GM21526 (cell line): ENCODE results near the gene COL4A2.

ENCODE experiments used
- ATAC-seq: cut with Tn5 transposase; IDR thresholded peaks from one replicate; pipeline ENCODE4 v1.9.1; 2021; ENCODE audit warnings: moderate library complexity; ENCODE audit not compliant: unreplicated experiment, low FRiP score

COL4A2 gene

GRCh38 chr13:110351636-110352420 lies 44.7 kb downstream of the COL4A2 start:
- ATAC-seq: no peak

DNA sequence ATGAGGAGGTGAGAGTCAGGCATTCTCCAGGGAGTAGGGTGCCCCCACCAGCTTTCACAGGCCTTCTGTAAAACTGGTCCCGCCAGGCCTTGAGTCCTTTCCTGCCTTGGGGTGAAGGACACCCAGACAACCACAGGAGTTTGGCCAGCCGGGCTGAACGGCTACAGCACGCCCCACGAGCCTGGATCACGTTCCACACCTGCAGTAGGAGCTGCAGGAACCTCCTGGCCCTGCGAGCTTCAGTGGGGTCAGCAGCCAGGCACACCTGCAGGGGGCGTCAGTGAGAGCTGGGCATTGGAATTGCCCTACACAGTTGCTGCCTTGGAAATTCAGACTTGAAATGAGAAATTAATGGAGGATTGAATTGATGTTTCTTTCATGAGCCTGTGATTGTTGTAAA lies 45.7 kb downstream of the COL4A2 start:
- no peak for ATAC-seq

DNA sequence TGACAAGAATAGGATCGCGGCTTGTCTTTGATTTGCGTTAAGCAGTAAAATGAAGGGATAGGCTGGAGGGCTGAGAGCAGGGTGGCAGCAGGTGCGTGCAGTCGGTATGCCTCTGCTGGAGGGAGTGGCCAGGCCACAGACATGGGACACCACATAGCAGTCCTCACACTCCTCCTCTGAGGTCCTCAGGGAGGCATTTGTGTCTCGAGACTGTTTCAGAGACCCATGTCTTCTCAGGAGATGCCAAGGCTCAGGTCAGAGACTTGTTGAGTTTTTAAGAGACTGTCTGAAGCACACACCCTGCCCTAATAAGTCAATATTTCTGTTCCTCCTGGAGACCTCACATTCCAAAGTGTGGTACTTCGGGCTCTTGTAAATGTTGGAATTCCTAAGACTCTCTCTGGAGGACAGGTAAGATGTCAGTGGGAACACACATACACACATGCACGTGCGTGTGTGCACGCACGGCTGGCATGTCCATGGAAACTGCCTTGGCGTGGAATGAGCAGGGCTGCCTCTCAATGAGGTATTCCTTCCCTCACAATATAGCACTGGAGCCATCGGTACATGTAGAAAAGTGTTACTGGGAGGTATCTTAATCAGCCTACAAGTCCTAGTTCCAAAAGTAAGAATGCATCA lies 46.4 kb downstream of the COL4A2 start:
- ATAC-seq: no peak

DNA sequence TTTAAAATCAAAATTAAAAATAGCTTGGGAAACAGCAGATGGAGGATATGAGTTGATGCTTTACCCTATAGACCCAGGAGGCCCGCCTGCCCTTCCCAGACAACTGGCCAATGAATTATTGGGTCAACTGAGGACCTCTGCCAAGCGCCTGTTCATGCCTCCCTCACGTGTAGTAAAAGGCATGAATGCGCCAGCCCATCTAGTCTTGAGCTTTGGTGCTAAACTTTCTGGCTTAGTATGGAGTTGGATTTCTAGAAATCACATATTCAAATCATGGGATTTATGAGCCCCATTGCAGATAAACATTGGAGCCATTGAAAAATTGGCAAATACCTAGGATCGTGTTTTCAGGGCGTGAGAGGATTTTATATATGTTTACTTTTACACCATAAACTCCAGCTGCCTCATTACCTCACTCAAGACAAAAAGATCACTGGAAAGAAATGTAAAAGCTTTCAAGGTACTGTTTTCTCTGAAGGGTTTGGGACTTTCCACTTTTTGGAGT lies 47.1 kb downstream of the COL4A2 start:
- ATAC-seq: no peak

GRCh38 chr13:110354715-110355473 lies 47.8 kb downstream of the COL4A2 start:
- ATAC-seq: no peak

- ATAC-seq: no peak
These were observed 49.3 kb downstream of the COL4A2 start for GRCh38 chr13:110356362-110356761.

- ATAC-seq: no peak
These were observed 51.3 kb downstream of the COL4A2 start for GRCh38 chr13:110358381-110358780.

GRCh38 chr13:110359840-110360301 lies 52.8 kb downstream of the COL4A2 start:
- no peak for ATAC-seq

- ATAC-seq: no peak
These were observed 53.5 kb downstream of the COL4A2 start for GRCh38 chr13:110360598-110360997.

- no peak for ATAC-seq
These were observed 54.4 kb downstream of the COL4A2 start for GRCh38 chr13:110361365-110361911.

DNA sequence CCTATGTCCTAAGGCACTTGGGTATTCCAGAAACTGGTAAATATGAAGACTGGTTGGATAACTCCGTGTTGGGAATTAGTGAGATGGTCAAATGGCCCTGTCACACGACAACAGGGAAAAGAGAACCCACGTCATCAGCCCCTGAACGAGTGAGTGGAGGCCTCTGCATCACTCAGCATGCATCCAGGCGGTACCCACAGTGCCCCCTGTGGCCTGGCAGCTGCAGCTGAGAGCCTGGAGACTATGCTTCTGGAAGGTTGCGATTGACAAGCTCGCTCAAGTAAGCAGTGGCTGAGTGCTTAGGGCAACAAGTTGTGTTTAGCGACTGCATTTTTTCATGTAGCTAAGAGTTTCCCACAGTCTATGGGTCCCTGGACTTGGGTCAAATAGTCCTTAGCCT lies 55.9 kb downstream of the COL4A2 start:
- ATAC-seq: no peak

- ATAC-seq: no peak
These were observed 57.0 kb downstream of the COL4A2 start for GRCh38 chr13:110364081-110364480.

DNA sequence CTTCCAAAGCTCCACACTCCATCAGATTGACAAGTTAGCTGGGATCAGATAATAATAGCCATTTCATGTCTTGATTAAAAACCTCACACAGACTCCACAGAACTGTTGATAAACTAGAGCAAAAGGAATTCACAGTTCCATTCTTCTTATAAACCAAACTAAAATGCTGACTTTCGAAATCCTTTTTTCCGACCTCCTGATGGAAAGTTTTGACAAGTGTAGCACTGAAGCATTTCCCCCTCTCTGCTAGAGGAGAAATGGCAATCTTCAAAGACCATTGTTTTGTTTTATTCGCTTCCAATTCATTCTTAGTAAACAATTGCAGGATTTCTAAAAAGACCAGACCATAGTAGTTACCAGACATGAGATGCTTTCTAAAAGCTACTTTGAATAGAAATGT lies 58.8 kb downstream of the COL4A2 start:
- ATAC-seq: no peak

DNA sequence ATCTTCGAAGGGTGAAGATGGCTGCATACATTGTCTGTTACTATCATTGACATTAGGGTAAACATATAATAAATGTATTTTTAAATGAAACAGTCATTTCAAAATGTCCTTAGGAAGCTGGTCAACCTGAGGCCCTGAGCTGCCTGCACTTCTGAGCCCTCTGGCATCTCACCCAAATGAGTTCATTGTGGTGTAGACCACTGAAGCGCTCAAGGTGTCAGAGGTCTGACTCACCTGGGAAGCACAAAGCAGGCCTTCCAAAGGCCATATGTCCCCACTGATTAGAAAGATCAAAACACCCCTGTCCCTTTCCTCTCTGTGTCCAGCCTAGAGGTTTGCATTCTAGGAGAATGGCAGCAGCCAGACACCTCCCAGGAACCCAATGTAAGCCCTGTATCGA lies 59.6 kb downstream of the COL4A2 start:
- ATAC-seq: no peak

DNA sequence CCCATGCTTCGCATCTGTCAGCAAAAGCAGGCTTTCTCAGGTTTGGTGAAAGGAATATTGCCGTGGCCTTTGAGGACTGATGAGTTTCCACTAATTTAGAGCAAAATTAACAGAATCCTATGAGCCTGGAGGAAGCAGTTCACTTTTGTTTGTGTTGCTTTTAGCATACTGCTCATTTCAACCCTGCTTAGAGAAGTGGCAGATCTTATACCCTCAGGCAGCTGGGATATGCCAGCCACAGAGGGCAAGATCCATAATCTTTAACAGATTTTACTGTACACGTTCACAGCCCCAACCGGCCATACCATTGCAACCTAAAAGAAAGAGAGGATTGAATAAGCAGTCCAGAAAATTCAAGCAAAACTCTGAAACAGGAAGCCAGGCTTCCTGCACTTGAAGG lies 60.5 kb downstream of the COL4A2 start:
- no peak for ATAC-seq

GRCh38 chr13:110368408-110368807 lies 61.3 kb downstream of the COL4A2 start:
- ATAC-seq: no peak

DNA sequence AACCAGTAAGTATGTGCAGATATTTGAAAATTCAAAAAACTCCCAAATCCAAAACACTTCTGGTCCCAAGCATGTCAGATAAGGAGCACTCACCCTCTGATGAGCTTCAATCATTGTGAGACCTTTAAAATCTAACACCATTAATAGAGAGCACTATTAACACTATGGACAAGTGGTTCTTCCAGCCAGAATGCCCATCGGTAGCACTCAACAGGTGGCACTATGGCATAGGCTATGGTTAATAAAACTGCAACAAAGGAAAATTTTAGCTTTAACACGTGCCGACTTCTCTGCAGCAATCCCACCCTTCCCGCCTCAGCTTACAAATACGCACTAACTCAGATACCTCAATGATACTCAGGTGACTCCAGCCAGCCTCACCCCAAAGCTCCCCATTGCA lies 62.3 kb downstream of the COL4A2 start:
- no peak for ATAC-seq

DNA sequence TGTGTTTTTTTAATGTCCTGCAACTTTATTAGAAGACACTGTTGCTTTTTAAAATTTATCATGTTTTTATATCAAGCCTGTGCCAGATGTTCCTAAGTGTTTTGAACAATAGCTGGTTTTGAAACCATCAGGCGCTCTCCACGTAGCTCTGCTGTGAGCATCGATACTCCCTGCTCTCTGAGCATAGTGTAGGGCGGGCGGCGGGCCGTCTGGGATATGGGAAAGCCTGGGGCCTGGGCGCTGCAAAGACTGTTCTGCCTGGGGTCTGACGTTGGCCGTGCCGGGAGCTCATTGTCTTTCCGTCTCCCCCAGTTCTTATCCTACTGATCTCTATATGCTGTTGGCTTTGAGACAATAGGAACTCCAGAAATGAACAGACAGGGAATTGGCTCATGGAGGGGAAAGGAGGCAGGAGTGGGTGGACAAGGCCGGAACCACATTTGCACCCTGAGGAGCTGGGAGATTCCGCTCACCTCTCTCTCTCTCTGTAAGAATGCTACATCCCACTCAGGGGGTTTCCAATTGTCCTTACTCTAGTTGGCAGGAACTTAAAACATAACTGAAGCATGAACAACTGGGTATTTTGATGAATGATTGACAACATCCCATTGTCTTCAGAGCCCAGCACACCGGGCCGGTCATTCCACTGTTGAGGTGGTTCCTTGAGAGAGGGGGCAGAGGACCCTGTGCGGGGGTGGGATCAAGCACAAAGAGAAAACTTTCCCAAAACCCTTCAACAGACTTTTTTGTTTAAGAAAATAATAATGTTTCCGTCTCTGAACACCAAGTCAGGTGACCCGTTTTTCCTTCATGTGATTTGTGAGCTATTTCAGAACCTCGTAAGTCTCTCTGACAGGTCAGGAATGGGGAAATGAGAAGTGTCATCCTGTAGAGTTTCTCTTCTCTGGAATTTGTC lies 64.7 kb downstream of the COL4A2 start:
- peak; percentile 51 for ATAC-seq

DNA sequence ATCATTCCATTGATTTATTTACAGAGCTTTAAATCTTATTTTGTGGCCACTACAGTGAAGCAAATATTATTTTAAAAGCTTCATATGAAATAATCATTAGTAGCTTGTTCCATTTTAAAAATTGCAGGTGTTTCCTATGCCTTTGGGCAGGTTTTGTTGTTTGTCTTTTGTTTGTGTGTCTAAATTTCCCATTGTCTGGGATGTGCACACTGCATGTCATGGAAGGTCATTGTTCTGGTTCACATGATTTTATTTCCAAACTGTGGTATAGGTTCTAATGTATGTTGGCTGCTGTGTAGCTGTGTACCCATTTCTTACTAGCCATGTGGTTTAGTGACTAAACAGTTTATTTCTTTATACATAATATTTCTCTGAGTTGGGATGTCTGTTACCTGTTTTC lies 65.6 kb downstream of the COL4A2 start:
- no peak for ATAC-seq

DNA sequence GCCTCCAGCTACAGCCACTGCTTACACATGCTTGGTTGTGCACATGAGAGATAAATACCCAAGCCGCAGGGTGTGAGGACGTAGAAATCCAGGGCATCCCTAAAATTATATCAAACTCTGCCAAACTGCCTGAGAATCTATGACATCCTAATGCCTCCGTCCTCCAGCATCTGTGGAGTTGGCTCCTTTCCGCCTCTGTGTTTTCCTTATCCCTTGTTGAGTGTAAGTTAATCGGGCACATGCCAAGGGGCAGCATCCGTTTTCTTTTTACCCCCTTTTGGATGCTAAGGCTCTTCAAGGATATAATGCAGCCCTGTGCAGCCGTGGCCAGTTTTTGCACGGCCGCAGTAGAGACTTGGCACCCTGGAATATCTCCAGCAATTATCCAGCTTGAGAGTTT lies 66.5 kb downstream of the COL4A2 start:
- no peak for ATAC-seq
